Measurements from ENCODE around the gene PAAF1.
"Not testable (repeated sequence)": the region's sequence is repeated elsewhere in the genome, so short reads cannot be mapped to it uniquely, and the experiment has no call there.

Gene PAAF1

DNA sequence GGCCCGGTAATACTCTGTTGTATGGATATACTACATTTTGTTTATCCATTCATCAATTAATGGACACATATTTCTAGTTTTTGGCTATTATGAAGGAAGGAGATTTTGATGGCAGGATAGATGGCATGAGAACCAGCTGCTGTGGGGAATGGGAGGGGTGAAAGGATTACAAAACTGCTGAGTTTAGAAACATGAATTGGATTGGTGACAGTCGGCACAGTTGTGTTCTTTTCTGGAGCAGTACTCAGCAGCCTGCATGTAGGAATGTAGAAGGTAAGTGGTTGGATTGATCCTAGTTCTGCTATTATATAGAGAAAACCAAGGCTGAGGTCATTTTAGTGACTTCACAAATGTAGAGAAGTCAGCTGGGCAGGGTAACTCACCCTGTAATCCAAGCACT, 7.1 kb downstream of the PAAF1 start:
- DNase-seq (ENCODE audit: low read depth in 3 of 3), result no peak

DNA sequence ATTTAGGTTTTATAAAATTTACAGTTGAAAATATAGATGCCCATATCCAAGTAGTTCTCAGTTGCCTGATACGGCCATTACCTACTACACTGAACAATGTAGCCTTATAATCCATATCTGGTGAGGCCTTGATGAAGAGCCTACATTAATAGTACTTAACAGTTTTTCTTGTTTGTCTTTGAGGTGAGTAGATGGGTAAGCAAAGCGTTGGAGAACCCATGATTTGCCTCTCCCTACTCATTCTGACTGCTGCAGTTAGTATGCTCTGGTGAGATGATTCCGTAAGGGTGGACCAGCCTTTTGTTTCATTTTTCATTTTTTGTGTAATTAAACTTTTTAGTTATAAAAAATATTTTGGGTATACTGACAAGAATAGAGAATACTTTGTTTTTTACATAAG, 11.4 kb downstream of the PAAF1 start:
- no peak for DNase-seq (ENCODE audit: low read depth in 3 of 3)

DNA sequence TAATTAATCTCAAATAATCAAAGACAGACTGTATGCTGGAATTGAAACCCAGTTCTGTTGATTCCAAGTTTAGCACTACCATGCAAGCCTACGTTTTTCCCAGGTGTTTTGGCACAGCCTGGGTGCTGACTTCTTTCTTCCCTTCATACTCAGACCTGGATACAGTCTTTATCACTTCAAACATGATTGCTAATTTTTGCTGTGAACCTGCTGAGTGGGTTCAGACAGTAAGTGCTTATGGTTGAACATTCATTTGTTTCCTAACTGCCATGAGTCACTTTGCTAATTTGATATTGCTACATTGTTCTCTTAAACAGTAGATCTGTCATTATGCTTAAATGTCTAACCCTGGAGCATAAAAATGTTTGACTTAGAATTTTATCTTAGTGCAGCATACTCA, 12.2 kb downstream of the PAAF1 start:
- no peak for DNase-seq (ENCODE audit: low read depth in 3 of 3)

DNA sequence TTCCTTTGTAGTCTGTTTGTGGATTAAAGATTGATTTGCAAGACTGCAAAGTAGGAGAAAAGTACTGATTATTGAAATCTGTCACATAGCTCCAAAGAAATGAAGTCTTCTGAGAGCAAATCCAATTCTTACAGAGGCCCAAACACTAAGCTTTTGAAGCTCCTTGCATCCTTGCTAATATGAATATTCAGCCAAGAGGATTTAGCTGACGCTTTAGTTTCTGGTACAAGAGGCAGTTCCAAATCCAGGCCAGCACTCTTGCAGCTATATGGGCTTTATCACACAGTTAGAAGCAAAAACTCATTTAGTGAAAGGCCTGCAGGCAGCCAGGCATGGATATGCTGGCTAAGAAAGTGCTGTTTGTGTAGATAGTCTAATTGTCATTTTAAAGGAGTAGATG, 12.7 kb downstream of the PAAF1 start:
- DNase-seq (ENCODE audit: low read depth in 3 of 3), result no peak

DNA sequence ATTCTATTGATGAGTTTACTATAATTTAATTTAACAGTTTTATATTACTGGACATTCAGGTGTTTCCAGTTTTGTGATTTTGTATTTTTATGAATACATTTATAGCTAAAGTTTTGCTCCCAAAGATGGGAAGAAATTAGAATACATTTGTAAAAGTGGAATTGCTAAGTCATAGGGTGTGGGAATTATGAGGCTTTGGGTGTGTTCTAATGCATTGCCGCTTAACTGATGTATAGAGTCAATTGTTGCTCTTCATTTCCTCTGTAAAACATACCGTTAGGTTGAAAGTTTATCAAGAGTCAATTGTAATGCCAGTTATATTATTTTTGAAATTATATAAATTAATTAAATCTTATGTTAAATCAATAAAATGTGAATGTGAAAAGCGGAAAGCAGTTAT, 16.2 kb downstream of the PAAF1 start:
- no peak for DNase-seq (ENCODE audit: low read depth in 3 of 3)

DNA sequence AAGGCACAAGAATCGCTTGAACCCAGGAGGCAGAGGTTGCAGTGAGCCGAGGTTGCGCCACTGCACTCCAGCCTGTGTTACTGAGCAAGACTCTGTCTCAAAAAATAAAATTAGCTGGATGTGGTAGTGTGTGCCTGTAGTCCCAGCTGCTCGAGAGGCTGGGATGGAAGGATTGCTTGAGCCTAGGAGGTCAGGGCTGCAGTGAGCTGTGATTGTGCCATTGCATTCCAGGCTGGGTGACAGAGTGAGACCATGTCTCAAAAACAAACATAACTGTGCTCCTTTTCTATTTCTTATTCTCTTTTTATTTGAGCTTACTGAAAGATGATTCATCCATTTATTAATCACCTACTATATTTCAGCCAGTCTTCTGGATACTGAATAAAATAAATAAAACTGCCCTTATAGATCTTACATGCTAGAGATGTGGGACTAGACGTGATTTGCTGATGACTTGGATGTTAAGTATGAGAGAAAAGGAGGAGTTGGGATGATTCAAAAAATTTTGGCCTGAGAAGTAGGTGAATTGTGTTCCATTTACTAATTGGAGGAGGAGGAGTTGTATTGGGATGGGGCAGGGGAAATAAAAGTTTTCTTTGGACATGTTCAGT, 18.0 kb downstream of the PAAF1 start:
- no peak for DNase-seq (ENCODE audit: low read depth in 3 of 3)

DNA sequence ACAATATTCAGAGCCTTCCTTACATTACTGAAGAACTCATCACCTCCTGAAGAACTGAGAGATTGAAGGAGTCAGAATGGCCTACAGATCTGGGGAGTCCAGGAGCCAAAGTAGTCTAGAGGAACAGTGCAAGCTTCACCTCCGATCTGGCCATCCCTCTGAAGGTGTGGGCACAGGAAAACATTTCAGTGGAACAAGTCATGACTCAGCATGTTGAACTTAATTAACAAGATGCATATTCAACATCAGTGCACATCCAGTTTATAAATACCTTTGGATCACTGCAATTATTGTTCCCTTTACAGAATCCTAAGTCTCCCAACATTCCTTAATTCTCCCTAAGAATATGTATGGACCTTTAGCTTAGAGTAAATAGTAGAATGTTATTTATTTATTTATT, 25.5 kb downstream of the PAAF1 start:
- DNase-seq (ENCODE audit: low read depth in 3 of 3), result no peak

DNA sequence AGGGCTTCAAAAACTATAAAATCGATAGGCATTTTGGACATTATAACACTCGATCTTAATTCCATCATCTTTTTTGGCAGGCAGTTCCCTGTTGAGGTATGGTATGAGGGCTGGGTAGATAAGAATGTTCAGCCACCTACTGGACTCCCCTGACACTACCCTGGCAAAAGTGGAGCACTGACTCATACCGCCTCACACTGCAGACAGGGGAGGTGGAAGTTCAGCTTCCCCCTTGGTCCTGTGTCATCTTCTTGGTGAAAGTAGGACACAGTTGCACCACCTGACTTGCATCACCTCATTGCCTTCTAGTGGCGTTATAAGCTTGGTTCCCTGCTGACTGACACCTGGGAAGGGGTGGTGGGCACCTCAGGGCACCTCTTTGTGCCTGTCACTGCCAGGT, 30.4 kb downstream of the PAAF1 start:
- no peak for DNase-seq (ENCODE audit: low read depth in 3 of 3)

DNA sequence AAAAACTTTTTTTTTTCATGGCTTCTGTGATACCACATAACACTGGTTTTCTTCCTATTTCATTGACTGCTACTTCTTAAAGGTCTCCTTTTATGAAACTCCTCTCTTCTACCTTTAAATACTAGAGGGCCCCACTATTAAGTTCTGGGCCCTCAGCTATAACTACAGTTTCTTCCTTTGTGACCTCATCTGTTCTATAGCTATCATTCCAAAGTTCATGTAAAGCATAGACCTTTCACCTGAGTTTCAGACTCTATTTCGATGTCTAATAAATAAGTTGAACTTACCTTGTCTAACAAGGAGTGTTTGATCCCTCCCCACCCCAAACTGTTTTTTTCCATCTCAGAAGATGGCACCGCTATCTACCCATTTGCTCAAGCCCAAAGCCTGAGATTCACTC, 35.2 kb downstream of the PAAF1 start:
- DNase-seq (ENCODE audit: low read depth in 3 of 3), result no peak

DNA sequence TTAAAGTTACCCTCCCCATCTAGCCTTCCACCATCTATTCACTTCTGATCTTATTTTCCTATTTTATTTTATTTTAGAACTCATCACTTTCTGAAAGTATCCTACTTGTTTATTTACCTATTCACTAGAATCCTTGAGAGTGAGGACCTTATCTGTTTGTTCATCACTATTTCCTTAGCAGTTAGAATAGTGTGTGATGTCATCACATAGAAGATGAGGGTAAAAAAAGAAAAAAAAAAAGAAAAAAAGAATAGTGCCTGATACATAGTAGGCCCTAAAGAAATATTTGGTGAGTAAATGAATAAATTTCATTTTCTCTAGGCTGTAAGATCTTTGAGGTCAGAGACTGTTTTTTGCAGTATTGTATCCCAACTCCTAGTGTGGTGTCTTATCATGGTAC, 36.7 kb downstream of the PAAF1 start:
- DNase-seq (ENCODE audit: low read depth in 3 of 3), result no peak

DNA sequence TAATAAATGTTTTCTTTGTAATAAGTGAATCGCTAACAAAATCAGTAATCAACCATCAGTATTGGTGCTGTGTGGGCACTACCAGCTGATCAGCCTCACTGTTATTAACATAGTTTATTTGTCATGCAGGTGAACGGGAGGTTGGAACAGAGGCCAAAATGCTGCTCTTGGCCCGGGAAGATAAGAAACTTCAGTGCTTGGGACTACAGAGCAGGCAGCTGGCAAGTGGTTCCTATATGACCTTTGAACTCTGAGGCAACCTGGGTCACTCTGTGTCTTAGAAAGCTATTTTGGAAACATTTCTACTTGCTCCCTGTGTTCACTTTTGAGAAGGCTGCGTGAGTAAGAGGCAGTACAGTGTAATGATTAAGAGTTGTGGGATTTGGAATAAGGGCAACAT, 37.5 kb downstream of the PAAF1 start:
- DNase-seq (ENCODE audit: low read depth in 3 of 3), result no peak

DNA sequence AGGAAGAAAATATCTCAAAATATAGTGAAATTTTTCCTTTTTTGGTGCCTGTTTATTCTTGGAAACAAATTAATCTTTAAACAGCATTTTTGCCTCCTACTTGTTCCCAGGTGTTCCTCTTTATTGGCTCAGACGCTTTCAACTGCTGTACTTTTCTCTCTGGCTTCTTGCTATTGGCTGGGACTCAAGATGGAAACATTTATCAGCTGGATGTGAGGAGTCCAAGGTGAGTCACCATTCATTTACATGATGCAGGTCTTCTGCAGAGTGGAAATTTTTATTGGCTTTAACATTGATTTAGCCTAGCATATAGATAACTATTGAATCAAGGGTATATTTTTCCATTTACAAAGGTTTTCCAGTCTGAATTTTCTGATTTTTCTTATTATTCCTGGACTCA, 39.6 kb downstream of the PAAF1 start:
- DNase-seq (ENCODE audit: low read depth in 3 of 3), result no peak

DNA sequence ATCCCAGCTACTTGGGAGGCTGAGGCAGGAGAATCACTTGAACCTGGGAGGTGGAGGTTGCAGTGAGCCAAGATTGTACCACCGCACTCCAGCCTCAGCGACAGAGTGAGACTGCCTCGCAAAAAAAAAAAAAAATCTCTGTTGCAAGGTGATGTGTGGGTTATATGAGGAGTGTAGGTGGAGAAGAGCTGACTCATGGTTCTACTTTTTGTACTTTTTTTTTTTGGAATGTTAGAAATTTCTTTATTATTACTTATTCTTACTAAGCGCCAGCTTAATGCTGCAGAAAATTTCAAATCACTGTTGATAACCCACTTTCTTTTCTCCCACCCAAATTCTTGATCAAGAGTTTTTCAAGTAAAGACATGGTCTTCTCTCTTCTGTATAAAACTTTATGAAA, 44.4 kb downstream of the PAAF1 start:
- no peak for DNase-seq (ENCODE audit: low read depth in 3 of 3)

DNA sequence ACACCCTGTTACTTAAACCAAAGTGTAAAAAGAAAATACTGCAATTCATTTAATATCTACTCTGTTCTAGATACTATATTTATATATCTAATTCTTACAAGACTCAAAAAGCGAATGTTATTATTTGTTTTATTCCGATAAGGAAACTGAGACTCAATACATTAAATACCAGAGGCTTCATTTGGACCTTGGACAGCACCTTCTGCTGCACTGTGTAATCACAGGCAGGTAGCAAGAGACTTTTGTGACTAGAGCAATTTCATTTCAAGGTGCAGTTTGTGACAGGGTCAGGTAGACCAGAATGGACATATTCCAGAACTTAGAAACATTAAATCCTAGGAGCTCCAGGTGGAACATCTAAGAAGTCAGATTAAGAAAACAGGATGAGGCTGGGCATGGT, 52.6 kb downstream of the PAAF1 start:
- no peak for DNase-seq (ENCODE audit: low read depth in 3 of 3)

DNA sequence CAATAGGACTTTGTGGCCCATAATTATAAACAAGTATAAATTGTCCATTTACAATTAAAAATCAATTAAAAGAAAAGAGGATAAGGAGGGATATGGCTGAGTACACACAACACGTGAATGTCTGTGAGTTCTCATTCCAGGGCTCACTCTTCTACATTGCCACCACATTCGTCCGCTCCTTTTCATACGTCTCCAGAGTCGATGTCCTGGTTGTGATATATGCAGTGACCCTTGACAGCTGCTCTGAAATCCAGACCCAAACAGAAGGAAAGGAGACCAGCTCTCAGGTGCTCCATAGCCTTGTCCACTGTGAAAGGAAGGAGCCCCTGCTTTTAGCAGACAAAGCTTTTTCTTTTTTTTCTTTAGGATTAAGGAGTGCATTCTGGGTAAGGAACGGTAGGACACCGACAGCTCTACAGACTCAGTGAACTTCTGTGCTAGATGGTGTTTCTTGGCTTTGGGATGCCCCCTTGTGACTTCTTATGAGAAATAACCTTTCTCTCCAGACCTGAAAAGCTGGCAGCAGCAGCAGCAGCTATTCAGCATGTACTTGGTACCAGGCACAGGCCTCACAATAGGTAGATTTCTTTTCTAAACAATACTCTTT, 54.3 kb downstream of the PAAF1 start:
- DNase-seq (ENCODE audit: low read depth in 3 of 3), result no peak

DNA sequence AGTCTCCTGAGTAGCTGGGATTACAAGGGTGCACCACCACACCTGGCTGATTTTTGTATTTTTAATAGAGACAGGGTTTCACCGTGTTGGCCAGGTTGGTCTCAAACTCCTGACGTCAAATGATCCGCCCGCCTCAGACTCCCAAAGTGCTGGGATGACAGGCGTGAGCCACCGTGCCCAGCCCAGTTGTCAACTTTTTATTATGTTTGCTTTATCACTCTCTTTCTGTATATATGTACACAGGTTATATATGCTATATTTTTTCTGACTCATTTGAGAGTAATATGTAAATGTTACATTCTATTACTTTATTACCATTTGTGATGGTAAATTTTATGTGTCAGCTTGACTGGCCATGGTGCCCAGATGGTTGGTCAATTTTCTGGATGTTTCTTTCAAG, 55.2 kb downstream of the PAAF1 start:
- no peak for DNase-seq (ENCODE audit: low read depth in 3 of 3)

DNA sequence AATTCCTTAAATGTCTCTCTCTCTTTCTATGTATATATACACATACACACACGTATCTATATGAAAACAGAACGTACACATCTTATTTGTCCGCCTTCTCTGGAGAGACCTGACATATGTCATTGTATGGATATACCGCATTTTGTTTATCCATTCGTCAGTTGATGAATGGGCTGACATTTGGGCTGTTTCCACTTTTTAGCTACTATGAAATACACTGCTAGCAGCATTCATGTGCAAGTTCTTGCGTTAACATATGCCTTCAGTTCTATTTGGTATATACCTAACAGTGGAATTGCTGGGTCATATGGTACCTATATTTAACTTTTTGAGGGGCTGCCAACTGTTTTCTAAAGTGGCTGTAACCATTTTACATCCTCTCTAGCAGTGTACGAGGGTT, 56.0 kb downstream of the PAAF1 start:
- no peak for DNase-seq (ENCODE audit: low read depth in 3 of 3)

DNA sequence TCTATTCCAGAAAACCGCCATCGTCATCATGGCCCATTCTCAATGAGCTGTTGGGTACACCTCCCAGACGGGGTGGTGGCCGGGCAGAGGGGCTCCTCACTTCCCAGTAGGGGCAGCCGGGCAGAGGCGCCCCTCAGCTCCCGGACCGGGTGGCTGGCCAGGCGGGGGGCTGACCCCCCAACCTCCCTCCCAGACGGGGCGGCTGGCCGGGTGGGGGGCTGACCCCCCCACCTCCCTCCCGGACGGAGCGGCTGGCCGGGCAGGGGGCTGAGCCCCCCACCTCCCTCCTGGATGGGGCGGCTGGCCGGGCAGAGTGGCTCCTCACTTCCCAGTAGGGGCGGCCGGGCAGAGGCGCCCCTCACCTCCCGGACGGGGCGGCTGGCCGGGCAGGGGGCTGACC, 59.2 kb downstream of the PAAF1 start:
- not testable (repeated sequence) for DNase-seq (ENCODE audit: low read depth in 3 of 3)

DNA sequence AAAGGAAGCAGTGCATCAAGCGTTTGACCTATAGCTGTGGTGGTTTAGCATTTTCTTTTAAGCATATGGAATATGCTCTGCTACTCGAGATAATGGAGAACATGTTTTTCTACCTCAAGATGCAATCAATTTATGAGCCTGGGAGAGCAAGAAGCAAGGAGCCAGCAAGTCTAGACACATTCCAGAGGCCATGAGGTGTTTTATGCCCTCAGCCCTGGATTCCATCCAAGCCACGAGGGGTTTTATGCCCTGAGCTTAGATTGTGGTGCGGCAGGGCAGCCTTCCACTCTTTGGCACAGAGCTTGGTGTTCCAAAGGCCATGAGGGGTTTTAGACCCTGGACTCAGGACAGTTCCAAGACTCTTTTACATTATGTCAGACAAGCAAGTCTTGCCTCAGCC, 62.3 kb downstream of the PAAF1 start:
- DNase-seq (ENCODE audit: low read depth in 3 of 3), result no peak

DNA sequence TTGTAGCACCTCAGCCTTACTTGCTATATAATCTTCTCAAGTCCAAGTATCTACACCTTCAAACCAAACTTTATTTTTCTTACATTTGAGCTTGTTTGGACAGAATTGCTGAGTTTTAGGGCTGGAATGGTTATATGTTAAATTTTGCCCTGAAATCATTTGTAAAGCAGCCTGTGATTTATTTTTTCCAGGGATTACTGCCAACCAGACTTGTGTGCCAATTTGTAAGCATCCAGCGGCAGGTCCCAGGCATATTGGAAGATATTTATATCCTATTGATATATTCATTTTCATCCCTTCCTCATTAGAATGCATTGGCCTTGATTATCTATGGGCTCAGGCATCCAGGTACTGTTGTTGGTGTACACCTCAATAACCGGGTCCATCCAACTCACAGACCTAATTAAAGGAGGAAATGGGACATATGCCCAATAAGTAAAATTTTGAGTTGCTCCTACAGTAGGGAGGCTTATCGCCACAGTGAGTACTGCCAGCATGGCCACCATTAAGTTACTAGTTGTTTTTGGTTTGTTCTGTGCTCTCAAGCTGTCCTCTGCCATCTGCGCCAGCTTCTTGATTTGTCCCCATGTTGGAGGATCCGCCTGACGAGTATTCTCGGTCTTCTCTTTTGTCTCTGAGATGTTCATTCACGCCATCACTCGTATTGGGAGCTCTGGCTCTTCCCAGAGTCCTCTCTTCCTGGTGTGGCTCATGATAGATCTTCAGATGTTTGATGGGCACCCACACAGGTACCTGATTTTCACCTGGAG, 64.2 kb downstream of the PAAF1 start:
- DNase-seq (ENCODE audit: low read depth in 3 of 3), result no peak

DNA sequence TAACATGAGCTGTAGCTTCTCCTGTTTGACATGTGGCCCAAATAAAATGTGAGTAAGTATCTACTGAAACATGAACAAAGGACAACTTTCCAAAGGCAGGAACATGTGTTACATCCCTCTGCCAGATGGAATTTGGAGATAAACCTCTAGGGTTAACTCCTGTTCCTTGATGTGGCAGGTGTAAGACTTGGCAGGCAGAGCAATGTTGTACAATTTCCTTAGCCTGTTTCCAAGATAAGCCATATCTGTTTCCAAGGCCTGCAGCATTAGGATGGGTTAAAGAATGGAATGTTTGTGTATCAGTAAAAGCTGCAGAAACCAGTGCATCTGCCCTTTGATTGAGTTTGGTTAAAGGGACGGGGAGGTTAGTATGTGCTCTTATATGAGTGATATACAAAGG, 65.2 kb downstream of the PAAF1 start:
- DNase-seq (ENCODE audit: low read depth in 3 of 3), result no peak

DNA sequence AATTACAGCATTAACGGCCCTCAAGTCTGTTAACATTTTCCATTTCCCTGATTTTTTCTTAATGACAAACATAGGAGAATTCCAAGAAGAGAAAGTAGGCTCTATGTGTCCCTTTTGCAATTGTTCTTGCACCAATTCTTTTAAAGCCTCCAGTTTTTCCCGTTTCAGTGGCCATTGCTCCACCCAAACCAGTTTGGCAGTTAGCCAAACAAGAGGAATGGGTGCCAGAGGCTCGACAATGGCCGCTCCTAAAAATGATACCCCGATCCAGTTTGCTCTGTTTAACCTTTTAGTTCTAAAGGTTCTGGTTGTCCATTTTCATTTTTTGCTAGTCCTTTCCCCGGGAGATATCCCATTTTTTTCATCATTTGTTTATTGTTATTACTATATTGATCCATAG, 67.3 kb downstream of the PAAF1 start:
- DNase-seq (ENCODE audit: low read depth in 3 of 3), result no peak

DNA sequence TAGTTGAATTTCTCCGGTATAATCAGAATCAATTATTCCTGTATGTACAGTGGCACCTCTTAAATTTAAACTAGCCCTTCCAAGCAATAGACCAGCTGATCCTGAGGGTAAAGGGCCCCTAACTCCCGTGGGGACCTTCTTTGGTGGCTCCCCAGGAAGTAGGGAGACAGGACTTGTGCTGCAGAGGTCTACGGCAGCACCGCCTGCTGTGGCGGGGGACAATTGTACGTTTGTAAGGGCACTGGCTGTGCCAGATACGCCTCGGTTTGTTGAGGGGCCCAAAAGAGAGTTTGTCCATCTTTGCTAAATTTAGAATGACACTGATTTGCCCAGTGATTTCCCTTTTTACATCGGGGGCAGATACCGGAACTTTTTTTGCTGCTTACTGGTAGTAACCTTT, 68.1 kb downstream of the PAAF1 start:
- no peak for DNase-seq (ENCODE audit: low read depth in 3 of 3)

DNA sequence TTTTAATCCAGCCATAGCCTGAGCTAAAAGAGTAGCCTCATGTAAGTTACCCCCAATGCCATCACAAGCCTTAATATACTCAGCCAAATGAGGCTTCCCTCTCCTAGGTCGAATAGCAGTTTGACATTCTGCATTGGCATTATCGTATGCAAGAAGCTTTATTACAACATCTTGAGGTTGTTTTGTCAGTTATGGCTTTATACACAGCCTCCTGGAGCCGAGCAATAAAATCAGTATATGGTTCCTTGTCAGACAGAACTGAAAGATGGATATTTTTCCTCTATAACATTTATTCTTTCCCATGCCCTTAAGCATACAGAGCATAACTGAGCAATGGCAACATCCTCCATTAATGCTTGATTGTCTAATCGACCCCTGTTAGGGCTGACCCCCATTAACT, 68.6 kb downstream of the PAAF1 start:
- DNase-seq (ENCODE audit: low read depth in 3 of 3), result no peak

Data from stimulated activated CD4-positive, alpha-beta T cell treated with anti-CD3 and anti-CD28 coated beads, TNF-alpha, amount 100 ng/mL, for 24 hours (primary cell).